ENCODE data around the gene SFT2D3. TPM values are rescaled to one million over a fixed set of nuclear protein-coding genes. Genes with fewer than 3 reads are reported as not detected.

SFT2D3 gene
- total RNA-seq, 2 donors from 2014 or later, result 6.0 to 7.5 TPM

GRCh38 chr2:127690696-127691095 lies 10.6 kb upstream of the SFT2D3 start:
- Histone ChIP-seq H3K4me3 (no peak overlapping the region), H3K27me3 (no peaks in the 10 kb centered on the region), H3K4me1 (no peaks in the 10 kb centered on the region), H3K9me3 (no peaks in the 10 kb centered on the region), H3K36me3 (no peaks in the 10 kb centered on the region), H3K9ac (ENCODE audit: low read depth in 2 of 2, low read length in 2 of 2) (no peak overlapping the region), H3K27ac (no peak overlapping the region)
- DNase-seq, result no peak
- no peak for TF ChIP-seq CTCF (IDR thresholded peaks at IDR 0.05)
- intact Hi-C loops (cut with DNase I), result no loop called here

GRCh38 chr2:127694986-127695385 lies 6.3 kb upstream of the SFT2D3 start:
- Histone ChIP-seq H3K27me3 (no peaks in the 10 kb centered on the region), H3K4me3 (no peak overlapping the region), H3K9me3 (no peaks in the 10 kb centered on the region), H3K27ac (no peak overlapping the region), H3K36me3 (no peaks in the 10 kb centered on the region), H3K4me1 (no peaks in the 10 kb centered on the region), H3K9ac (ENCODE audit: low read depth in 2 of 2, low read length in 2 of 2) (no peak overlapping the region)
- no peak for TF ChIP-seq CTCF (IDR thresholded peaks at IDR 0.05)
- DNase-seq, result no peak
- intact Hi-C loops (cut with DNase I), result no loop called here

GRCh38 chr2:127695491-127696472 lies 5.5 kb upstream of the SFT2D3 start:
- no peak overlapping the region for H3K27ac ChIP-seq
- no peaks in the 10 kb centered on the region for H3K27me3 ChIP-seq
- intact Hi-C loops (cut with DNase I), result no loop called here
- peaks cover 6% of the 10 kb centered on the region for H3K4me1 ChIP-seq
- H3K36me3 ChIP-seq, result no peaks in the 10 kb centered on the region
- peak; percentile 75 for DNase-seq
- no peak overlapping the region for H3K9ac ChIP-seq (ENCODE audit: low read depth in 2 of 2, low read length in 2 of 2)
- no peaks in the 10 kb centered on the region for H3K9me3 ChIP-seq
- TF ChIP-seq CTCF (IDR thresholded peaks at IDR 0.05), result peak; percentile 48
- no peak overlapping the region for H3K4me3 ChIP-seq

- H3K9me3 ChIP-seq, result no peaks in the 10 kb centered on the region
- no peak for DNase-seq
- no peak overlapping the region for H3K27ac ChIP-seq
- no peak overlapping the region for H3K4me3 ChIP-seq
- intact Hi-C loops (cut with DNase I), result no loop called here
- no peak for TF ChIP-seq CTCF (IDR thresholded peaks at IDR 0.05)
- H3K4me1 ChIP-seq, result peaks cover 9% of the 10 kb centered on the region
- H3K9ac ChIP-seq (ENCODE audit: low read depth in 2 of 2, low read length in 2 of 2), result no peak overlapping the region
- no peaks in the 10 kb centered on the region for H3K36me3 ChIP-seq
- H3K27me3 ChIP-seq, result no peaks in the 10 kb centered on the region
Measured at GRCh38 chr2:127697482-127698180, 3.7 kb upstream of the SFT2D3 start.

- intact Hi-C loops (cut with DNase I), result no loop called here
Measured at GRCh38 chr2:127698553-127699355, 2.5 kb upstream of the SFT2D3 start.

More at GRCh38 chr2:127698553-127699355, 2.5 kb upstream of the SFT2D3 start:
- Histone ChIP-seq H3K9me3 (no peaks in the 10 kb centered on the region), H3K9ac (ENCODE audit: low read depth in 2 of 2, low read length in 2 of 2) (no peak overlapping the region), H3K27ac (no peak overlapping the region), H3K4me1 (peaks cover 18% of the 10 kb centered on the region), H3K36me3 (no peaks in the 10 kb centered on the region), H3K27me3 (no peaks in the 10 kb centered on the region), H3K4me3 (no peak overlapping the region)
- no peak for TF ChIP-seq CTCF (IDR thresholded peaks at IDR 0.05)
- DNase-seq, result no peak
